ENCODE measurements around the gene EFNA3. TPM values are rescaled to one million over a fixed set of nuclear protein-coding genes. Genes with fewer than 3 reads are reported as not detected.

Gene EFNA3
- total RNA-seq, 1 donor from 2014 or later = 1.7 TPM

DNA sequence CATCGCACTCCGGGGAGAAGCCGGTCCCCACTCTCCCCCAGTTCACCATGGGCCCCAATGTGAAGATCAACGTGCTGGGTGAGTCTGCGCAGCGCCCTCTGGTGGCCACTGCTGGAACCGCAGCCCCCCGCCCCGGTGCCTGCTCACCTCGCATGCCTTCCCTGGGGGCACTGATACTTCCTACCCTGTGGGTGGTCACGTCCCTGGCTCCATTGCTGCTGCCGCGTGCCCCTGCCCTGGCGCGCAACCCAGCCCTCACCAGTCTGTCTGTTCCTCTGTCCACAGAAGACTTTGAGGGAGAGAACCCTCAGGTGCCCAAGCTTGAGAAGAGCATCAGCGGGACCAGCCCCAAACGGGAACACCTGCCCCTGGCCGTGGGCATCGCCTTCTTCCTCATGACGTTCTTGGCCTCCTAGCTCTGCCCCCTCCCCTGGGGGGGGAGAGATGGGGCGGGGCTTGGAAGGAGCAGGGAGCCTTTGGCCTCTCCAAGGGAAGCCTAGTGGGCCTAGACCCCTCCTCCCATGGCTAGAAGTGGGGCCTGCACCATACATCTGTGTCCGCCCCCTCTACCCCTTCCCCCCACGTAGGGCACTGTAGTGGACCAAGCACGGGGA, 7.6 kb downstream of the EFNA3 start:
- TF ChIP-seq CTCF (IDR thresholded peaks at IDR 0.05; ENCODE audit: insufficient read depth, low read length, poor library complexity, severe bottlenecking) = peak; percentile 98
- H3K4me3 ChIP-seq (ENCODE audit: low read depth, low read length) = no peak overlapping the region
- no peak for DNase-seq (ENCODE audit: low read depth)

DNA sequence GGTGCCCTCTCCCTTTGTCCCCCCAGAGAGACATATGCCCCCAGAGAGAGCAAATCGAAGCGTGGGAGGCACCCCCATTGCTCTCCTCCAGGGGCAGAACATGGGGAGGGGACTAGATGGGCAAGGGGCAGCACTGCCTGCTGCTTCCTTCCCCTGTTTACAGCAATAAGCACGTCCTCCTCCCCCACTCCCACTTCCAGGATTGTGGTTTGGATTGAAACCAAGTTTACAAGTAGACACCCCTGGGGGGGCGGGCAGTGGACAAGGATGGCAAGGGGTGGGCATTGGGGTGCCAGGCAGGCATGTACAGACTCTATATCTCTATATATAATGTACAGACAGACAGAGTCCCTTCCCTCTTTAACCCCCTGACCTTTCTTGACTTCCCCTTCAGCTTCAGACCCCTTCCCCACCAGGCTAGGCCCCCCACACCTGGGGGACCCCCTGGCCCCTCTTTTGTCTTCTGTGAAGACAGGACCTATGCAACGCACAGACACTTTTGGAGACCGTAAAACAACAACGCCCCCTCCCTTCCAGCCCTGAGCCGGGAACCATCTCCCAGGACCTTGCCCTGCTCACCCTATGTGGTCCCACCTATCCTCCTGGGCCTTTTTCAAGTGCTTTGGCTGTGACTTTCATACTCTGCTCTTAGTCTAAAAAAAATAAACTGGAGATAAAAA, 8.4 kb downstream of the EFNA3 start:
- no peaks in the 10 kb centered on the region for H3K36me3 ChIP-seq (ENCODE audit: control insufficient read depth, insufficient read depth, low read length)

More for the DNA sequence above, 7.6 kb downstream of the EFNA3 start:
- H3K27me3 ChIP-seq (ENCODE audit: control insufficient read depth, insufficient read depth, low read length) = peaks cover 32% of the 10 kb centered on the region
- H3K36me3 ChIP-seq (ENCODE audit: control insufficient read depth, insufficient read depth, low read length) = no peaks in the 10 kb centered on the region

DNA sequence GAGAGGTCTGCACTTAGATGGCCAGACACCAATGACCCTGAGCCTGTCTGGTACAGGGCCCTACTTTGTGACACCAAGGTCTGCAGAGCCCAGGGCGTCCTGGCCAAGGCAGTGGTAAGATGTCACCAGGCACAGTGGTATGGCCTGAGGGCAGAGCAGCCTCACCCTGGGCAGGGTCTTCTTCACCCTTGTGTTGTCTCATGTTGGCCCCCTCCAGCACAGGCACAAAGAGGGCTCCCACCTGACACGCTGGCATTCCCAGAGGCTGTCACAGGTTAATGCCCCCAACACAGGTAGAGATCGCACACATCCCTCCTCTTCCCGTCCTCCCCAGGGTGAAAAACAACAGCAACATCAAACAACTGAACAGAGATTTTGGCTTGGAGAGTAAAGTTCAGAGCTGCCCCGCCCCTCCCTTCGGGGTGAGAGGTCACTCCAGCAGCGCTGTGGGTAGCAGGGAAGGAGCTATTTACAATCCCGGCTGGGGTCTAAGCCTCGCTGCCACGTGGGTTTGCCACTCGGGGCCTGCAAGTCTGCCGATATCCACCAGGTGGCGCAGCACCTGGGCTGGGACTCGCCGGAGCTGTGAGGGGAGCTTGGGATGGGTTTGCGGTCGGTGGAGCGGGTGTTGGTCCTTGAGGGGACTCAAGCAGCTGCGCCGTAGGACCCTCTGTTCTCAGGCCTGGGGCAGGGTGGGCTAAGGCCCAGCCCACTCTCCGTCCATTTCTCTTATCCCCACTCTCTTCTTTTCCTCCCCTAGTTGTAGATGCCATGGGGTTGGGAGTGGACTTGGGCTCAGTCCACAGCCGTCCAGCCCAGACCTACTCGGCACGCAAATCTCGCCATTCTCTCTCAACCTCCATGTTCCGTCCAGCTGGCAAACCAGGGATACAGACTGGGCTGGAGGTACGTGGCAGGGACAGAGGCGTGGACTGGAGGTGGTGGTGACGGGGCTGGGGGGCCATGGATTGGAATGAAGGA, 12.7 kb downstream of the EFNA3 start:
- Histone ChIP-seq H3K27me3 (ENCODE audit: control insufficient read depth, insufficient read depth, low read length) (peaks cover 7% of the 10 kb centered on the region), H3K36me3 (ENCODE audit: control insufficient read depth, insufficient read depth, low read length) (no peaks in the 10 kb centered on the region), H3K4me3 (ENCODE audit: low read depth, low read length) (no peak overlapping the region)
- peak; percentile 16 for DNase-seq (ENCODE audit: low read depth)
- peak; percentile 95 for TF ChIP-seq CTCF (IDR thresholded peaks at IDR 0.05; ENCODE audit: insufficient read depth, low read length, poor library complexity, severe bottlenecking)

More for the DNA sequence above, 8.4 kb downstream of the EFNA3 start:
- DNase-seq (ENCODE audit: low read depth) = no peak
- H3K27me3 ChIP-seq (ENCODE audit: control insufficient read depth, insufficient read depth, low read length) = peaks cover 24% of the 10 kb centered on the region
- TF ChIP-seq CTCF (IDR thresholded peaks at IDR 0.05; ENCODE audit: insufficient read depth, low read length, poor library complexity, severe bottlenecking) = no peak
- no peak overlapping the region for H3K4me3 ChIP-seq (ENCODE audit: low read depth, low read length)

- DNase-seq (ENCODE audit: low read depth) = no peak
- Histone ChIP-seq H3K4me3 (ENCODE audit: low read depth, low read length) (no peak overlapping the region), H3K27me3 (ENCODE audit: control insufficient read depth, insufficient read depth, low read length) (peaks cover 7% of the 10 kb centered on the region), H3K36me3 (ENCODE audit: control insufficient read depth, insufficient read depth, low read length) (no peaks in the 10 kb centered on the region)
- no peak for TF ChIP-seq CTCF (IDR thresholded peaks at IDR 0.05; ENCODE audit: insufficient read depth, low read length, poor library complexity, severe bottlenecking)
These were observed 13.5 kb downstream of the EFNA3 start for GRCh38 chr1:155092131-155092530.

GRCh38 chr1:155092641-155093040, 14.0 kb downstream of the EFNA3 start:
- no peaks in the 10 kb centered on the region for H3K36me3 ChIP-seq (ENCODE audit: control insufficient read depth, insufficient read depth, low read length)
- DNase-seq (ENCODE audit: low read depth) = no peak
- no peak overlapping the region for H3K4me3 ChIP-seq (ENCODE audit: low read depth, low read length)
- TF ChIP-seq CTCF (IDR thresholded peaks at IDR 0.05; ENCODE audit: insufficient read depth, low read length, poor library complexity, severe bottlenecking) = no peak
- H3K27me3 ChIP-seq (ENCODE audit: control insufficient read depth, insufficient read depth, low read length) = peaks cover 7% of the 10 kb centered on the region

Data from kidney epithelial cell (primary cell).